Neural cell (in vitro differentiated cells): Measurements from ENCODE around the gene KREMEN1. TPM values are rescaled to one million over a fixed set of nuclear protein-coding genes. Genes with fewer than 3 reads are reported as not detected.

Experiments used
- H2AFZ ChIP-seq: fragments of 200-600, 300-800 bp; sonication (generic), shearing (Covaris generic); 2 replicates; pipeline ENCODE4 v1.6.0; 2014; ENCODE audit warnings: low read depth, mild to moderate bottlenecking, antibody characterized with exemption, low read length, moderate library complexity
- H3F3A ChIP-seq: fragments of 200-600 bp; shearing (Covaris generic); 2 replicates; pipeline ENCODE4 v1.6.1; 2016; ENCODE audit warnings: mild to moderate bottlenecking, moderate library complexity, mixed read lengths, antibody characterized with exemption, low read length; ENCODE audit not compliant: insufficient read depth, poor library complexity, severe bottlenecking
- H3K27ac ChIP-seq: fragments of 200-600, 300-800 bp; sonication (generic), shearing (Covaris generic); 2 replicates; pipeline ENCODE4 v1.5.1; 2014; ENCODE audit warnings: mild to moderate bottlenecking, low read length, moderate library complexity
- H3K27me3 ChIP-seq: fragments of 300-800, 200-600 bp; sonication (generic), shearing (Covaris generic); 2 replicates; pipeline ENCODE4 v1.6.0; 2014; ENCODE audit warnings: mild to moderate bottlenecking, low read depth, low read length, moderate library complexity; ENCODE audit not compliant: insufficient read depth
- H3K36me3 ChIP-seq: fragments of 300-800, 200-600 bp; sonication (generic), shearing (Covaris generic); 2 replicates; pipeline ENCODE4 v1.5.1; 2014; ENCODE audit warnings: mild to moderate bottlenecking, antibody characterized with exemption, low read length, moderate library complexity; ENCODE audit not compliant: insufficient read depth
- H3K4me2 ChIP-seq: fragments of 300-800, 200-600 bp; sonication (generic), shearing (Covaris generic); 2 replicates; pipeline ENCODE4 v1.6.0; 2014; ENCODE audit warnings: mild to moderate bottlenecking, low read length
- H3K4me3 ChIP-seq: fragments of 300-800, 200-600 bp; sonication (generic), shearing (Covaris generic); 2 replicates; pipeline ENCODE4 v1.5.1; 2014; ENCODE audit warnings: mild to moderate bottlenecking, low read length, moderate library complexity
- H3K79me2 ChIP-seq: fragments of 200-600 bp; shearing (Covaris generic); replicated peaks from 2 replicates; pipeline ENCODE4 v1.6.0; 2014; ENCODE audit warnings: mild to moderate bottlenecking, low read length, moderate library complexity; ENCODE audit not compliant: insufficient read depth
- H3K9ac ChIP-seq: fragments of 300-800, 200-600 bp; sonication (generic), shearing (Covaris generic); 2 replicates; pipeline ENCODE4 v1.6.1; 2016; ENCODE audit warnings: mild to moderate bottlenecking, low read length, mixed read lengths
- H3K9me2 ChIP-seq: fragments of 200-600 bp; shearing (Covaris generic); 2 replicates; pipeline ENCODE4 v1.6.1; 2016; ENCODE audit warnings: mild to moderate bottlenecking, low read length, mixed read lengths; ENCODE audit not compliant: insufficient read depth
- H3K9me3 ChIP-seq: fragments of 200-600, 300-800 bp; sonication (generic), shearing (Covaris generic); 2 replicates; pipeline ENCODE4 v1.6.1; 2016; ENCODE audit warnings: mild to moderate bottlenecking, mixed run types, low read length, moderate library complexity, mixed read lengths
- H4K20me1 ChIP-seq: fragments of 200-600 bp; shearing (Covaris generic); 2 replicates; pipeline ENCODE4 v1.6.1; 2016; ENCODE audit warnings: mild to moderate bottlenecking, mixed run types; ENCODE audit not compliant: insufficient read depth
- EP300 ChIP-seq: fragments of 450-650 bp; conservative IDR thresholded peaks from 2 replicates; pipeline ENCODE4 v1.6.1; 2014; ENCODE audit warnings: antibody characterized with exemption, mild to moderate bottlenecking, moderate library complexity; ENCODE audit not compliant: poor library complexity, severe bottlenecking
- EZH2 ChIP-seq: fragments of 200-600, 300-800 bp; shearing (Covaris generic), sonication (generic); IDR thresholded peaks from 2 replicates; pipeline ENCODE4 v1.6.1; 2014; ENCODE audit warnings: antibody characterized with exemption, low read length, borderline replicate concordance, mild to moderate bottlenecking; ENCODE audit not compliant: insufficient read depth, poor library complexity, severe bottlenecking
- MXI1 ChIP-seq: fragments of 450-650 bp; conservative IDR thresholded peaks from 2 replicates; pipeline ENCODE4 v1.6.1; 2014; ENCODE audit warnings: antibody characterized with exemption, mild to moderate bottlenecking; ENCODE audit not compliant: poor library complexity, severe bottlenecking
- POLR2AphosphoS5 ChIP-seq: IDR thresholded peaks from 2 replicates; pipeline ENCODE4 v1.6.1; 2012
- RAD21 ChIP-seq: fragments of 450-650 bp; conservative IDR thresholded peaks from 2 replicates; pipeline ENCODE4 v1.6.1; 2014; ENCODE audit warnings: antibody characterized with exemption, mild to moderate bottlenecking, moderate library complexity
- SMC3 ChIP-seq: fragments of 450-650 bp; conservative IDR thresholded peaks from 2 replicates; pipeline ENCODE4 v1.6.1; 2014; ENCODE audit warnings: antibody characterized with exemption, mild to moderate bottlenecking, moderate library complexity; ENCODE audit not compliant: poor library complexity
- TAF1 ChIP-seq: IDR thresholded peaks from 2 replicates; pipeline ENCODE4 v1.6.1; 2012; ENCODE audit warnings: low read depth
- polyA plus RNA-seq: library from polyadenylated mRNA; depleted of rRNA; stranded (reverse); fragments of >200 nt; gene quantifications from 2 replicates; pipeline ENCODE4 v1.2.3, GENCODE V29; 2014
- TF ChIP-seq, protein P1 (sequence below): fragments of 450-650 bp; IDR thresholded peaks from 2 replicates; pipeline ENCODE4 v1.5.1; 2014; ENCODE audit warnings: antibody characterized with exemption, mild to moderate bottlenecking, moderate library complexity; ENCODE audit not compliant: poor library complexity, severe bottlenecking
- TF ChIP-seq, protein P2 (sequence below): IDR thresholded peaks from 2 replicates; pipeline ENCODE4 v1.6.1; 2012; ENCODE audit warnings: borderline replicate concordance

KREMEN1 gene
- polyA plus RNA-seq, 1 donor from 2014 or later, result 3.3 TPM

DNA sequence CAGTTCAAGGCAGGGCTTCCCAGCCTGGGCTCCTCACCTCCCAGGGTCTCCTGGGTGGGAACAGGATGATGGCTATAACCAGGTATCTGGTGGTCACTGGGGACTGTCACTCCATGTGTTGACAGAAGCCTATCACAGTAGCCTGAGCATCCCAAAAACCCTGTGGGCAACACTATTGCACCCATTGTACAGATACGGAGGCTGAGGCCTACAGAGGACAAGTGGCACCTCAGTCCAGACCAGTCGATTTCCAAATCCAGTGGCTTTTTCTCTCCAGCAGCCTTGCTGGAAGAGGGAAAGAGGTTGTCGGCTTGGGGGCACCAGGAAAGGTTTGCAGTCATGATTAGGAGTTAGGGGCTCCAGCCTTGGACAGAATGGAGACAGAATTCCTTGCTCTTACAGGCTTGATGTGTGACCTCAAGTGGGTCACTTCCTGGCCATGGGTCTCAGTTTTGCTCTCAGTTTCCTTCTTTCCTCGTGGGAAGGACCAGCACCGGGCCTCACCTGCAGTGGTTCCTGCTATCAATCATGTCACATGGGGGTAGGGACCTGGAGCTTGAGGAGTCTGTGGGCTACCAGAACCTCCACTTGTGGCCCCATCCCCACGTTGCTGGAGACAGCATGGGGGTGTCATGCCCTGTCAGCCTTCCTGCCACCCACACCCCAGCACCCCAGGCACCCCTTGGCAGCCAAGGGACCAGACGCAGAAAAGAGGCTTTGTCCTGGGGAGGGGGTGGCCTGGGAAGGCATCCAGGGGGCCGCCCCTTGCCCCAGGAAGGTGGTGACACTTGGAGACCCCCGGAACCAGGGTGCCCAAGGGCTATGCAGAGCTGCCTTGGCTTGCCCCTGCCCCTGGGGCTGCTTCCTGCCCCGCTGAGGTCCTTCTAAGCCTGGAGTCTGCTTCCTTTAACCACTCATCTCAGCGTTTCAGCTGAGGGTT is 135.0 kb downstream of the KREMEN1 start:
- H2AFZ ChIP-seq, result no peak overlapping the region

DNA sequence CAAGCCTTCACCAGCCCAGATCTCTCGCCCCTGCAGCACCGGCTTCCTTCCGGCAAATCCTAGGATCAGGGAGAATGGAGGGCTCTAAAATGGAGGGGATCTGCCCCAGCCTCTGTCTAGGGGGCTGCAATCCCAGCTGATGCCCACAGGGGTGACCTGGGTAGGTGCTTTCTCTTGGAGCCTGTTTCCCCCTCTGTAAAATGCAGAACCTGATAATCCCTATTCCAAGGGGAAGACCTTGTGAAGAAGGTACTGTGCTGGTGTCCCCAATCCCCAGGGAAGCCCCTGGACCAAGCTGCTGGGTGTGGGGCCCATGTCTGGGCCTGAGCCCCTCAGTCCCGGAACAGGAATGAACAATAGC is 135.6 kb downstream of the KREMEN1 start:
- Histone ChIP-seq H3K9ac (no peak overlapping the region), H3K4me2 (no peak overlapping the region), H3K79me2 (no peaks in the 10 kb centered on the region), H3K9me3 (no peaks in the 10 kb centered on the region), H3K36me3 (no peaks in the 10 kb centered on the region), H3F3A (no peaks in the 10 kb centered on the region), H3K27me3 (no peaks in the 10 kb centered on the region), H2AFZ (no peak overlapping the region), H3K27ac (no peak overlapping the region), H3K4me3 (no peak overlapping the region), H4K20me1 (no peaks in the 10 kb centered on the region), H3K9me2 (no peaks in the 10 kb centered on the region)
- no peak for TF ChIP-seq POLR2AphosphoS5
- TF ChIP-seq RAD21, result no peak
- TF ChIP-seq, protein P1, sequence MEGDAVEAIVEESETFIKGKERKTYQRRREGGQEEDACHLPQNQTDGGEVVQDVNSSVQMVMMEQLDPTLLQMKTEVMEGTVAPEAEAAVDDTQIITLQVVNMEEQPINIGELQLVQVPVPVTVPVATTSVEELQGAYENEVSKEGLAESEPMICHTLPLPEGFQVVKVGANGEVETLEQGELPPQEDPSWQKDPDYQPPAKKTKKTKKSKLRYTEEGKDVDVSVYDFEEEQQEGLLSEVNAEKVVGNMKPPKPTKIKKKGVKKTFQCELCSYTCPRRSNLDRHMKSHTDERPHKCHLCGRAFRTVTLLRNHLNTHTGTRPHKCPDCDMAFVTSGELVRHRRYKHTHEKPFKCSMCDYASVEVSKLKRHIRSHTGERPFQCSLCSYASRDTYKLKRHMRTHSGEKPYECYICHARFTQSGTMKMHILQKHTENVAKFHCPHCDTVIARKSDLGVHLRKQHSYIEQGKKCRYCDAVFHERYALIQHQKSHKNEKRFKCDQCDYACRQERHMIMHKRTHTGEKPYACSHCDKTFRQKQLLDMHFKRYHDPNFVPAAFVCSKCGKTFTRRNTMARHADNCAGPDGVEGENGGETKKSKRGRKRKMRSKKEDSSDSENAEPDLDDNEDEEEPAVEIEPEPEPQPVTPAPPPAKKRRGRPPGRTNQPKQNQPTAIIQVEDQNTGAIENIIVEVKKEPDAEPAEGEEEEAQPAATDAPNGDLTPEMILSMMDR, result peak; percentile 10

More for the DNA sequence above, 135.0 kb downstream of the KREMEN1 start:
- no peaks in the 10 kb centered on the region for H3K27me3 ChIP-seq
- H3K36me3 ChIP-seq, result no peaks in the 10 kb centered on the region
- TF ChIP-seq EZH2, result no peak
- TF ChIP-seq RAD21, result no peak
- TF ChIP-seq TAF1, result no peak
- TF ChIP-seq EP300, result no peak
- no peak for TF ChIP-seq SMC3
- TF ChIP-seq, protein P1, result no peak
- TF ChIP-seq, protein P2, sequence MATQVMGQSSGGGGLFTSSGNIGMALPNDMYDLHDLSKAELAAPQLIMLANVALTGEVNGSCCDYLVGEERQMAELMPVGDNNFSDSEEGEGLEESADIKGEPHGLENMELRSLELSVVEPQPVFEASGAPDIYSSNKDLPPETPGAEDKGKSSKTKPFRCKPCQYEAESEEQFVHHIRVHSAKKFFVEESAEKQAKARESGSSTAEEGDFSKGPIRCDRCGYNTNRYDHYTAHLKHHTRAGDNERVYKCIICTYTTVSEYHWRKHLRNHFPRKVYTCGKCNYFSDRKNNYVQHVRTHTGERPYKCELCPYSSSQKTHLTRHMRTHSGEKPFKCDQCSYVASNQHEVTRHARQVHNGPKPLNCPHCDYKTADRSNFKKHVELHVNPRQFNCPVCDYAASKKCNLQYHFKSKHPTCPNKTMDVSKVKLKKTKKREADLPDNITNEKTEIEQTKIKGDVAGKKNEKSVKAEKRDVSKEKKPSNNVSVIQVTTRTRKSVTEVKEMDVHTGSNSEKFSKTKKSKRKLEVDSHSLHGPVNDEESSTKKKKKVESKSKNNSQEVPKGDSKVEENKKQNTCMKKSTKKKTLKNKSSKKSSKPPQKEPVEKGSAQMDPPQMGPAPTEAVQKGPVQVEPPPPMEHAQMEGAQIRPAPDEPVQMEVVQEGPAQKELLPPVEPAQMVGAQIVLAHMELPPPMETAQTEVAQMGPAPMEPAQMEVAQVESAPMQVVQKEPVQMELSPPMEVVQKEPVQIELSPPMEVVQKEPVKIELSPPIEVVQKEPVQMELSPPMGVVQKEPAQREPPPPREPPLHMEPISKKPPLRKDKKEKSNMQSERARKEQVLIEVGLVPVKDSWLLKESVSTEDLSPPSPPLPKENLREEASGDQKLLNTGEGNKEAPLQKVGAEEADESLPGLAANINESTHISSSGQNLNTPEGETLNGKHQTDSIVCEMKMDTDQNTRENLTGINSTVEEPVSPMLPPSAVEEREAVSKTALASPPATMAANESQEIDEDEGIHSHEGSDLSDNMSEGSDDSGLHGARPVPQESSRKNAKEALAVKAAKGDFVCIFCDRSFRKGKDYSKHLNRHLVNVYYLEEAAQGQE, result no peak
- no peak for TF ChIP-seq MXI1
- no peak for TF ChIP-seq POLR2AphosphoS5
- H3K27ac ChIP-seq, result no peak overlapping the region
- no peak overlapping the region for H3K4me2 ChIP-seq
- no peaks in the 10 kb centered on the region for H4K20me1 ChIP-seq
- no peaks in the 10 kb centered on the region for H3K9me3 ChIP-seq
- no peaks in the 10 kb centered on the region for H3F3A ChIP-seq
- no peaks in the 10 kb centered on the region for H3K9me2 ChIP-seq
- no peaks in the 10 kb centered on the region for H3K79me2 ChIP-seq
- no peak overlapping the region for H3K4me3 ChIP-seq
- H3K9ac ChIP-seq, result no peak overlapping the region
